NCI-H2081 (cell line): Measurements from ENCODE around the gene VWF.

Source experiments
- DNase-seq, 2 experiments: peaks; one replicate each; lab custom pipeline; 2025; lab: John Stamatoyannopoulos, UW

VWF gene

DNA sequence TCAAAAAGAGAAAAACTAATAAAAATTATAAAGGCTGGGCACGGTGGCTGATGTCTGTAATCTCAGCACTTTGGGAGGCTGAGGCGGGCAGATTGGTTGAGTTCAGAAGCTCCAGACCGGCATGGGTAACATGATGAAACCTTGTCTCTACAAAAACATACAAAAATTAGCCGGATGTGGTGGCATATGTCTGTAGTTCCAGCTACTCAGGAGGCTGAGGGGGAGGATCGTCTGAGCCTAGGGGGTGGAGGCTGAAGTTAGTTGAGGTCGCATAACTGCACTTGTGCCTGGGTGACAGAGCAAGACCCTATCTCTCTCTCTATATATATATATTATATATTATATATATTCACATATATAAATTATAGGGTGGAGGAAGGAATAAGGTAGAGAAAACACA lies 146.9 kb downstream of the VWF start:
- no peak for DNase-seq

DNA sequence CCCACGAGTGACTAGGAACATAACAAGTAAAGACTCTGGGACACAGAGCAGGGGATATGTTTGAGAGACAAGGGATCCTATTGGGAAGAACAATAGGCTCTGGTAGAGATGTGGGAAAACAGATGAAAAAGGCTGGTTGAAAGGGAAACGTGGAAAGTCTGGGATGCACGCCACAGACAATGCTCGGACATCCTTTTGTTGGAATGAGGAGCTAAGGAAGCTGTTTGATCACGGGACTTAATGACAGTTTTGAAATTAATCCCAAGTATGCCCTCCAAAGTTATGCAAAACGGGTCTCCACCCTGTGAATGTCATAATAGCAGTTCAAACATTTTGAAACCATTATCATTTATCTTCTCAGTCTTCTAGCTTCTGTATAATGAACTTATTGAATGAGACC lies 147.8 kb downstream of the VWF start:
- no peak for DNase-seq

DNA sequence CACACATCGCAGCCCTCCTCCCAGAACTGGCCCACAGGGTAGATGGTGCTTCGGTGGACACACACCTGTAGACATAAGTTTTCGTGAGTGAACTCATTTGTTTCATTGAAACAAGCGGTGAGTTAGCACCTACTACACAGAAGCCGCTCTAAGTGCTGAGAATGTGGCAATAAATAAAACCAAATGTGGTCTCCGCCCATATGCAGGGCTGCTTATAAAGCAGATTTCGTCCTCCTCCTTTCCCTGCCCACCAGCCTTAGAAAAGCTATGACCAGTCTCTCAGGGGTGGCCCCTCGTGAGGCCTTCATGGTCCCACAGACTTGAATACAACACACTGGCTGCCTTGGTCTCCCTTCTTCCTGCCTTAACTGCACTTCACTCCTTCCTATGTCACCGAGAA lies 148.3 kb downstream of the VWF start:
- DNase-seq: no peak

DNA sequence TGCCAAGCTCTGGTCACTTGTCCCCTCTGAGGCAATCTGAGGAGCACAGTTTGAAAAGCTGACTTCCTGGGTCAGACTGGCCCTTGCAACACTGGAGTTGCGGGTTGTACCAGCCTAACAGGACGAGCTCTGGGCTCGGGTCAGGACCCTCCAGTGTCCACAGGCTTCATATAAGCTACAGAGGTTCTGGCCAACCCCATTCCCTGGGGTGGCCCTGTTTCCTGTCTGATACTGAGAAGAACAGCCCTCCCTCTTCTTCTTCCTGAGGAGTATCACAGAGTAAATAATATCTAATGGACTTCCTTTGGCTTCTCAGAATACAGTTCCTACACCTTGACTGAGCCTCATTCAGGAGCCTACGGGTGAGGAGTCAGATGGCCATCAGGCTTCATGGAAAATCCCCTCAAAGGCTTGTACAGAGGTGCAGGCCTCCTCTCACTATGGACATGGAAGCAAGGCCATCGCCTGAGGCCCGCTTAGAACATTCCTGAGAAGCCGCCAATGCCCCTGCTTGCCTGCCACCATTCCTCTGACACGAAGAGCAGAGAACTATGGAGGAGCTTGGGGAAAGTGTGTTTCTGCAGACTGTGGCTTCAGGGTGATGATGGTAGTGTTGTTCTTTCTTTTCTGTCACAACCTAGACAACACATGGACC lies 150.9 kb downstream of the VWF start:
- DNase-seq: no peak

DNA sequence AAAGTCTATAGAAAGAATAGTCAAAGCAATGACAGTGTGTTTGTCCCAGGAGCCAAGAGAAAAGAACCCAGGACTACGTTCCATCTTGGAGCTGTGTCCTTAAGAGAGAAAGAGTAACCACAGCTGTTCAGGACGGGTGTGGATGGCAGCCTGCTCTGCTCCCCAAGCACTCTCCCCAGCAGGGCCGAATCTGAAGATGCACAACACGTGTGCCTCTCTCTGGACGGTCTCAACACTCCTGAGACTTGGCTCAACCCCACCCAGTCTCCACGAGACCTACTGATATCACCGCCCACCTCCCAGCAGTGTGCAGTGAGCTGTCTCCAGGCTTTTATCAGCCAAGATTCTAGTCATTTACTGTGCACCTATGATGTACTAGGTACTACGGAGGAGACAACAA lies 152.1 kb downstream of the VWF start:
- no peak for DNase-seq

DNA sequence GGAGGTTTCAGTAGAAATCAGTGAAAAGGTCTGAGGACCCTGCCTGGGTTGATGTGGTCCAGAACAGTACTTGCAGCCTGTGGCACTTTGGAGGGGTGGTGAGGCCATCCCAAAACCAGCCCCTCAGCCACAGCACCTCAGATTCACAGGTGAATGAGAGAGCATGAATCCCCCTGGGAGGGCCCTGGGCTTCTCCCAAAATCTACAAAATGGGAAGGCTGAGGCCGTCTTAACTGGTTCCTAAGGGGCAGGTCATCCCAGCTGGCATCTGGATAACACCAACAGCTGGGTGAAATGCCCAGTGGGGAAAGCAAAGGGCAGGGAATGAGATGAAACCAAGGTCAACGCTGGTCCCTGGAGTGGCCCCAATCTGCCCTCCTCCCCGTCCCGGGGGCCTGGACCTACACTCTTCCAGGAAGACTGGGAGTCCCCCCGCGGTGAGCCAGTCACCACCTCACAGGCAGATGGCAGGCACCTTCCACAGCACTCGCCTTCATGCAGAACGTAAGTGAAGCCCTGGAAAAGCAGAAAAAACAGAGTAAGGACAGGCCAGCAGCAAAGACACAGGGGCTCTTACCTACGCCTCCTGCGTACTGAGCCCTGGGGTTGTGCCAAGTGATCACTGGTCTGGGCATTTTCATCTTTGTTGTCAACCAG lies 153.1 kb downstream of the VWF start:
- DNase-seq: no peak

DNA sequence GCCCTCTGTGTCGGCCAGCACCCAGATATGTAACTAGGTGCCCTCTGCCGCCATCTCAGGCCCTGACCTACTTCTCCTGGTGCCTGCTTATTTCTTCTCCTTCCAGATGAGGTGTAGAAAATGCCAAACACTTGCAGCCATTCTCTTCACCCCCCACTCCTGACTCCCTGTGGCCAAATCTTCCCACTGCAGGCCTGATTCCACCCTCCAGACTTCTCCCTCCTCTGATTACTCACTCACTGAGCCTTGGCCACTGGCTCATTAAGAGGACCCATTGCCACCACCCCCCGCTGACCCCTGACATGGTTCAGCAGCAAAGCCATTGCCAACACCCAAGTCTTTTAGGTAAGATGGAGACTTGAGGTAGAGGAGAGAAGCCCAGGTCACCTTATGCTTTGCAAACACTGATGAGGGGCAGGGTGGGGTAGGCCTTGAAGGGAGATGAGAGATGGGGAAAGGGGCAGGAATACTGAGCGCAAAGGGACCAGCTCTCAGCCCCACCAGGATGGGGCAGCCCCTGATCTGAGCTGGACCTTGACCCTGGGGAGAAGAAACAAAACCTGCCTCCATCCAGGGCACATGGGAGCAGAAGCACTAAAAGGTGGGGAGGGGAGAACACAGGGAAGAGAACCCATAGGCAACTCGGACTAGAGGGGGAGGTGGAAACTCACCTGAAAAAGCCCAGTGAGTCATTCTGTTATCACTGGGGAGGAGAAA lies 154.3 kb downstream of the VWF start:
- no peak for DNase-seq

DNA sequence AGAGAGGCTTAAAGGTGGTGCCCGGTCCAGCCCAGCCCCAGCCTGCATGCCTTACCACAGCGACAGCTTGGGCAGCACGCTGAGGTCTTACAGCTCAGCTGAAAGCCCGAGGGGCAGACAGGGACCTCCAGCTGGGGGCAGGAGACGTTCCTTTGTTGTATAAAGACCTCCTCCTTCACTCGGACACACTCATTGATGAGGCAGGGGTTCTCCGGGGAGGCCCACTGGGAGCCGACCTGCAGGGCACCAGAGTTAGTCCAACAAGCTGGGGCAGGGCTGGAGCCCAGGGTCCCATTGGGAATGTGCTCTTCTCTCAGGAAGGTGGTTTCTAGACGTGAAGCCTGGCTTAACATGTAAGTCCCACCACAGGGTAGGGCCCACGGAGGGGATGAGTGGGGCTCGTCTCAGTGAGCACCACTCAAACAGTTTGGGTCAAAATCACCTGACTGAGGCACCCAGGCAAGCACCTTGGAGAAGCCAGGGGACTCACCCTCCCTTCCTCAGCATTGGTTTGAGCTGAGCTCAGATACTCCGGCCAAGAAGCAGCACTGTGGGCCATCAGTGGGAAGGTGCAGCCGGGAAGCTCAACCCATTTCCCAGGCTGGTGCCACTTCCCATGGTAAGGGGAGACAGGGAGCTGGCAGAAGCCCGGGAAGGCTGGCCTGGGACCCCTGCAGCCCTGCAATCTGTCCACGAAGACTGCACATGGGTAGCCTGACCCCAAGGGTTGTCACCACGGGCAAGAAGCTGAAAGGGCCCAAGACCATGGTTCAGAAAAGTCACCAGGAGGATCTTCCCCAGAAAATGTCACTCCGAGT lies 155.1 kb downstream of the VWF start:
- no peak for DNase-seq

DNA sequence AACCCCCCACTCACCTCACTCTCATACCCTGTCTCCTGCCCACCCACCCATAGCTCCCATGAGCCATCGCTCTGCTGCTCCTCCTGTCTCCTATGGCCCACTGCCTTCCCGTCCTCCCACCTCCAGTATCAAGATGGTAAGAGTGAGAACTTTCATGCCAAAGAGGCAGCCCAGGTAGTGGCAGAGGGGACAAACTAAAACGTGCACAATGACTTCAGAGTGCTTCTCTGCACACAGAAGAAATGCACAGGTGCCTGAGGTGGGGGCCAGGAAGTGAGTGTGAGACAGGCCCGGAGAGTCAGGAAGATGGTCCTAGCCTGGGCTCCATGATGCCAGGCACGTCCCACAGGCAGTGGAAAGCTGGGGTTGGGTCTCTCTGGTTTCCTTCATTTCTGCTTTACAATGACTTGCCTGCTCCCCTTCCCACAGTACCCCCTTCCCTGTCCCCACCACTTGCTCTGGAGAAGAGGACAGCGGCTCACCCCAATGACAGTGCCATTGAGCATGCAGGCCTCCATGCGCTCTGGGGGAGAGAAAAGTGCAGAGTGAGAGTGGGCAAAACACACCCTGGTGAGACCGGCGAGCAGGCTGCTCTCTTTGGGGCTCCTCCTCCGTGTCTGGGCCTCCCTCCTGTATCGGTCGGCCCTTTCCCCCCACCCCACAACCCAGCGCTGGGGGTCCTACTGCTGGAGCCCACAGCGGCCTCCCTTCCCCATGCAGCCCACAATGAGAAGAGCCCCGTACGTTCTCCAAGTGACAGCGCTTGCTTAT lies 156.6 kb downstream of the VWF start:
- no peak for DNase-seq

DNA sequence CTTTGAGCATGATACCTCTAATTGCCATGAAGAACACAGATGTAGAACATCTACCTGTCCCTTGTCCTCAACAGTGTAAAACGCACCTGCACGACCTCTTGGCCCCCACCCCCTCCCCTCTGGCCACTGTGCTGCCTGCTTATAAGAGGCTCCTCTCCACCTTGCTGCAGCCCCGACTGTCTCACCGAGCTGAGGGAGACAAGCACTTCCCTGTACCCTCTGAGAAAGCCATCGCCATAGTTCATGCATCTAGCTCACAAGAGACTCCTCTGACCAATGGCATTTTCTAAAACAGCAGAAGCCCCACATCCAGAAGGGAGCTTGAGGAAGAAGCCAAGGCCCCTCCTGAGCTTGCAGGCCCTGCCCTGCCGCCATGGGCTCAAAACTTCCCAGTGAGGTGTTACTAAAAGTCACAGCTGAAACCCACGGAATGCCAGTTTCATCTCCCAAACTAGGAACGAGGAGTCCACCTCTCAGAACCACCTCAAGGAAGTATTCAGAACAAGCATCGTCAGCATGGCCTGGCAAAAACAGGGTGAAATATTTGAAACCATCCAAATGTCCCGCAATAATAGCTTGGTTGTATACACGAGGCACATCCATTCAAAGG lies 157.9 kb downstream of the VWF start:
- no peak for DNase-seq

DNA sequence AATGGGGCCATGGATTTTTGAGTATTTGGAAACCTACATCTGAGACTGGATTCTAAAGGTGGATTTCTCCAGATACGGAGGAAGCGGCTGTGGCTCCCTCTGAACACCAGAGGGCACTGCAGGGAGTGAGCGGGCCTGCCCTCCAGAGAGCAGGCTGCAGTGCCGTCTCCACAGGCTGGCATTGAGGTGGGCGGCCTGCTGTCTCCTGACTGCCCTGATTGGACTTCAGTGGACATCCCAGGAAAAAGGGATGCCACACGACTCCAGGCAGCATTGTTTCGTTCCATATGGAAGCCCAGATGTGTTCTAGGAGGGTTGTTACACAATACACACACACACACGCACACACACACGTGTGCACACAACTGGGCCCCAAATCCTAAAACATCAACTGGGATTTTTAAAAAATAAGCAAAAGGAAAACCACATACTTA lies 158.5 kb downstream of the VWF start:
- DNase-seq: peak; percentile 42 to 43

DNA sequence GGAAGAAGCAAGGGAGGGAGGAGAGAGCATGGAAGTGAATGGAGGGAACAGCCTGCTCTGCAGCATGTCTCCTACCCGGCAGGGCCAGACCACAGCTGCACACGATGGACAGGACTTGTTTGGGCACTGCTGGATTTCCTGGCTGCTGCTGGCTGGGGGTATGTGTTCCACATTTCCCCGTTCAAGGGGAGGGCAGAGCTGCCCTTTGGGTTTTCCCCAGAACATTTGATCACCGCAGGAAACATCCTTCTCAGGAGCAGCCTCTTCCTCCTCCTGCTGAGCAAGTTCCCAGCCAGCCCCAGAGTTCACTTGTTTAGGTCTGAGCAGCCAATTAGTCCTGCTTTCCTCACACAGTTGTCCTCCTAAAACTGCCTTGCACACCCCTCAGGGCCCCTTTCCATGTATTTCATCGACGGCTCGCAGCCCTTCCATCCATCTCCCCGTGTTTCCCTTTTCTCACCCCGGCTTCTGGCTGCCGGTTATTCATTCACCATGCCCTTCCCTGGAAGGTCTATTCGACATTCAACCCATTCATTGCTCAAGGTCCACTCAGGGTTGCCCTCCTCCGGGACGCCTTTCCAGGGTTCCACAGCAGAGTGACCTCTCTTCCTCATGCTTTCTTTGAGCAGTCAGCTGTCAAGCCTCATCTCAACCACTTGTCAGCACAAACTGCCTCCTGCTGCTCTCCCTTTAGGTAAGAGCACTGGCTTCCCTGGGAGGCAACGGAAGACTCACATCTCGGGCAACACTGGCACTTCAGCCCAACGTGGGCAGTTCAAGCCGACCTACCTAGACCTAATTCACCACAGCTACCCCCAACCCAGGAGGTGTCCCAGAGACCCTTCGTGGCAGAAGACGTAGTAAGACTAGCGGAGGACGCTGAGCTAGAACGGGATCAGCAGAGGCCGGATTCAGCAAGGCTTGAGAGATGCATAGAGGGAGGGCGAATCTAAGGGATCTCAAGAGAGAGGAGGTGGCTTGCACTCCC lies 159.3 kb downstream of the VWF start:
- no peak for DNase-seq

DNA sequence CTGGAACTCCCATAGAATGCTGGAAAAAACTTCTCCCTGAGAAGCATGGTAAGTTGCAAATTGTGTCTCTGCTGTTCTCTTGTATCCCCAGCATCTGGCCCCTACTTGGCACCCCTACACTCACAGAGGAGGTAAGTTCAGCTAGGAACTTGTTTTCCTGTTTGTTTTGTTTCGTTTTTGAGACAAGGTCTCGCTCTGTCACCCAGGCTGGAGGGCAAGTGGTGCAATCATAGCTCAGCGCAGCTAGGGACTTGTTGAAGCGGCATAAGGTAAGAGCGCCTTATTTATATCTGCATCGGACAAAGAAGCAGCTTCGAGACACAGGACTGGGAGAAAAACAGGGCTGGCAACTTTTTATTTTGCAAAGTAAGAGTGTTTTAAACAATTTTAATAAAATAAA lies 161.0 kb downstream of the VWF start:
- DNase-seq: no peak

DNA sequence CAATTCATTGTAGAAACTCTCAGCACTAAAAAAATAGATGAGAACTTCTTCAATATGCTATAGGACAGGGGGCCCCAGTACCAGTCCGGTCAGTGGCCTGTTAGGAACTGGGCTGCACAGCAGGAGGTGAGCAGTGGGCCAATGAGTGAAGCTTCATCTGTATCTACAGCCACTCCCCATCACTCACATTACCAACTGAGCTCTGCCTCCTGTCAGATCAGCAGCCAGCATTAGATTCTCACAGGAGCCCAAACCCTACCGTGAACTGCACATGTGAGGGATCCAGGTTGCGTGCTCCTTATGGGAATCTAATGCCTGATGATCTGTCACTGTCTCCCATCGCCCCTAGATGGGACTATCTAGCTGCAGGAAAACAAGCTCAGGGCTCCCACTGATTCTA lies 163.7 kb downstream of the VWF start:
- no peak for DNase-seq

DNA sequence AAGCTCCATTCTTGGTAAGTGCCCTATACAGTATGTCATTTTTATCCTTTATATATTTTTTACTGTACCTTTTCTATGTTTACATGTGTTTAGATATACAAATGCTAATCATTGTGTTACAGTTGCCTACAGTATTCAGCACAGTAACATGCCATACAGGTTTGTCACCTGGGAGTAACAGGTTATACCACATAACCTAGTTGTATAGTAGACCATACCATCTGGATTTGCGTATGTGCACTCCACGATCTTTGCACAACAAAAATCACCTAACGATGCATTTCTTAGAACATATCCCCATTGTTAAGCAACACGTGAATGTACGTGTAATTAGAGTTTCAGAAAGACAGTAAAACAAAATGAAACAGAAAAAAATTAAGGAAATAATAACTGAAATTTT lies 167.5 kb downstream of the VWF start:
- DNase-seq: no peak

DNA sequence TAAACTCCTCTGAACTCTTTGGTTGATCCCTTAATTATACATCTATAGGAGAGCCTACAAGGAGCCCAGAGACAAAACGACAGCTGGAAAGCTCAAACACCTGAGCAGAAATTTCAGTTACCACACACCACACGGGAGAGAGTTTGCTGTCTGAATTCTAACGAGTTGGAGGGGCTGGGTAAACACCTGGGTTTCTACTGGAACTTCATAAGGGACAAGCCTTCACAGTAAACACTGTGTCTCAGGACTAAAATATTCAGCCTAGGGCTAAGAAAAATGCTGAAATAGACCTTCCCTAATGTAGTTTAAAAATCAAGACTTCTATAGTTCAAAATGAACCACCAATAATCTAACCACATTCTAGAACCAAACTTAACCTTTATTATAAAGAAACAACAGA lies 169.8 kb downstream of the VWF start:
- DNase-seq: no peak

DNA sequence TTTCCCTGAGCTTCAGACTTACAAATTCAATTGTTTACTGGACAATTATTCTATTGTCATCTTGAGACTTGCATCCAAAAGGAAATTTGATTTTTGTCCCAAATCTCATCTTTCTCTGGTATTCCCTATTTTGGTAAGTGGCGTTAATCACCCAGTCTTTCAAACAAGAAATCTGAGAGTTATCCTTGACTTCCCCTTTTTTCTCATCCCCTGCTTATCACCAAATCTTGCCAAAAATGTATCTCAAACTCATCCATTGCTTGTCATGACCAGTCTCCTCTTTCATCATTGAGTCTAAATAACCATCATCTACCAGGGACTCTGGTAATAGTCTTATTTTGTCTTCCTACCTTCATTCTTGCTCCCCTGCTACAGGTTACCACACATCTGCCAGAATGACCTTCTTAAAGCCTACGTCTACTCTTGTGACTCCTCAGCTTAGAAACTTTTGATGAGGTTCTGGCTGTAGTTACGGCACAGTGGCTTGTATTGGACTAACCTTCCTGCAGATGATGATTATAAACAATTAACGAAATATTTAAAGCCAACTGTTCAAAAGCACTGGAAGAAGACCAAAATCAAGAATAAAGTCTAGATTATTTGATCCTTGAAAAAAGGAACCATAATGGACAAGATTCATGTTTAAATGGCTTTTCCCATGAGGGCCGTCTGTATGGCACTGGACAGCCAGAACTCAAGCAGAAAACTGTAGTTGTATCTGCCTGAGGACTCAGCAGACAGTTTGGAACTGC lies 170.5 kb downstream of the VWF start:
- no peak for DNase-seq

DNA sequence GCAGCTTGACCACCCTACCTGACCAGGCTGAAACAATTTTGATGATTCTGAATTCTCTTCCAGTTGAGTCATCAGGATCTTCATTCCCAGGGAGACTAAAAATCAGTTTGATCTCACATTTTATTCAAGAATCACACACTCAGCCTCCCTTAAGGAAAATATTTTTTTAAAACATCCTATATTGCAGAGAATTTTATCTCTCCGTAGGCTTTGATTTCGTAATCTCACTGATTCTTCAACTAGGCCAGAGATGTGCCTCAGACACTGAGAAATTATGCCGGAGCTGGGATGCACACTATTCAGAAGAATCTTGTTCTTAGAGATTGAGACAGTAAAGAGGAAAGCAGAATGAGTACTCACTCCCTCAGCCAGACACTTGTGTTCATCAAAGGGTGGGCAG lies 172.4 kb downstream of the VWF start:
- DNase-seq: no peak

DNA sequence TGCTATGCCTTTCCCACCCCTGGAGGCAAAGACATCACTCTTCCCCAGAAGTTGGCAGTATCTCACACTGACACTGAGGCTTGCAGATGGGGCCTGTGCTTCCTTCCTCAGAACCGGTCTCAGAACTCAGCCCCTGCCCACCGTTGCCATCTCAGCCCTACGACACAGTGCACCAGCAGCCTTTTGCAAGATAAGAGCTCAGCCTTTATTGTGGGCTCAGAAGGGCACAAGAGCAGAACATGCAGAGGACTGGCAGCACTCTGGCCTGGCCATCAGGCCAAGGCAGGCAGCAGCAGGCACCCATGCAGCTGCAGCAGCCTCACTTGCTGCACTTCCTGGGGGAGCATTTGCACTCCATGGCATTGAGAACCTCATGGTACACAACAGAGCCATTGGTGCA lies 175.8 kb downstream of the VWF start:
- no peak for DNase-seq
